Middle frontal gyrus (tissue), 1 donor: ENCODE measurements around the gene TLR3.
A peak's percentile ranks its signal among the peaks of the same experiment; 100 is the strongest.
"Not testable (repeated sequence)": the region's sequence is repeated elsewhere in the genome, so short reads cannot be mapped to it uniquely, and the experiment has no call there.

ENCODE experiments used
- DNase-seq: peaks from one replicate; pipeline ENCODE4 v3.0.0-alpha.2; 2015; ENCODE audit warnings: low spot score; ENCODE audit errors: extremely low spot score

TLR3 gene

DNA sequence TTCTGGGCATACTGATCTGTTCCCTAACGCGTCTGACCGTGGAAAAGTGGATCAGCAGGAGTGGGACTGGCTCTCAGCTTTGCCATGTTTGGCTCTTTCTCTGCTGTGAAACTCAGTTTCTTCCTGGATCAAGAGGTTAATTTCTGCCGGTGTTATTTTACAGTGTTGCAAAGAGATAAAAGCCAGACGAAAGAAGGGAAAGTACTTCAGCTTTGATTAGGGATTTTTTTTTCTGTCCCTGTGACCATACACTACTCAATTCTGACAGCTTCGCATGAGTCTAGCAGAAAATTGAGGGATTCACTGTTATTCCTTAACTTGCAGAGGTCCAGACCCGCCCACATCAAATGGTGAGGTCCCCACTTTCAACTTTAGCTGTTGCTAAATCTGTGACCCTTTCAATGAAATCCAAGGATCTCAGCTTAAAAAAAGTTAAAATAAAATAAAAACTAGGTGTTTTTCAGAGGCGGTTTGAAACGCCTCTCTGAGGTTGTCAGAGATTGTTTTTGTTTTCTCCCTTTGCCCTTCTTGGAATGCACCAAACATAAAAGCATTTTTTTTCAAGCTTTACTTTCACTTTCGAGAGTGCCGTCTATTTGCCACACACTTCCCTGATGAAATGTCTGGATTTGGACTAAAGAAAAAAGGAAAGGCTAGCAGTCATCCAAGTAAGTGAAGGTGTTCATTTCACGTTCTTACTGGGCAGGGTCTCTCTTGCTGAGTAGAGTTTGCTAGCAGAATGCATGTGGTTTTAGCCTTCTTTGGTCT is at the start of gene TLR3:
Gene TLR3 (plus strand): TSS at position 576 of the 768 bp plus-strand sequence. CDS start 7,464 bp downstream, outside the sequence.
- DNase-seq = no peak

DNA sequence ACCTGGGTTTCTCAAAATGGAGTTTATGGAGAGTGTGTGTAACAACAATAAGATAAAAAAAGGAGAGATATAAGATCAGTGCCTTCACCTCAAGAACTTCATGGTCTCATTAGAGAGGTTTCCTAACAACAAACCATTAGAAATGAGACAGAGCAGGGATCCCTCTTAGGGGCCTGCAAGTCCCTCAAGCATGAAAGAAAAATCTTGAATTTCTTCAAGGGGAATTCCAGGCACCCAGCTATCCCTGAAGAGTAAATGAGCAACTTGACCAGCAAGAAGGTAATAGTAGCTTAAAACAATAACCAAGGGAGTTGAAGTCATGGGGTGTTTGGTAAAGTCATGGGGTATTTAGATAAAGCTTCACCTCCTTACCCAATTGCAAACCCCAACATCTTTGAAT is 49.7 kb upstream of the TLR3 start:
- no peak for DNase-seq

DNA sequence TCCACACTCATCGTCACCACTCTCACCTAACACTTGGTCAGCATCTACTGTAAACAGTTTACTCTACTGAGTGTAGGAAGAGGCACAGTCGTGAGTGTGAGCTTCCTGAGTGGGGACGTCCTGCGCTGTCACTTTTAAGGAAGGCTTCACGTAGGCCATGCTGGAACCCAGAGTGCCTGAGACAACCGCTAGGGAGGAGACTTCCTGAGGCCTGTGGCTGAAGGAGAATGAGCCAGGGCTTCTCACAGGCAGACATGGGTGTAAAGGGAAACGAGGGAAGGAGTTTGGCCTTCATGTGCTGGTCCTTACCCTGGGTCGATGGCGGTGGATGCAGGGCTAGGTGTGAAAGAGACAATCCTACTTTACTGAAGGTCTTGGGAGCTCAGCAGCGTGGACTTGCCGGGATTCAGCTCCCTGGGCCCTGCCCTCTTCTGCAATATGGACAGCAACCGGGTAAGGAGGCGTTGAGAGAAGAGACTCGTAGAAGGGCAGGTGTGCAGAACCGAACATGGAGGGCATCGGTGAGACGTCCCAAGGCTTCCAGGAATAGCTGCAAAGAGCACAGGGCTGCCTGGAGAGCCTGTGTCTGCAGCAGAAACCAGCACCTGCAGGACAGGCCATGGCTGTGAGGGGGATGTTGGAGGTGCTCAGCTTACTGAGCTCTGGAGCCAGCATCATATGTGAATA is 48.7 kb upstream of the TLR3 start:
- DNase-seq = no peak

DNA sequence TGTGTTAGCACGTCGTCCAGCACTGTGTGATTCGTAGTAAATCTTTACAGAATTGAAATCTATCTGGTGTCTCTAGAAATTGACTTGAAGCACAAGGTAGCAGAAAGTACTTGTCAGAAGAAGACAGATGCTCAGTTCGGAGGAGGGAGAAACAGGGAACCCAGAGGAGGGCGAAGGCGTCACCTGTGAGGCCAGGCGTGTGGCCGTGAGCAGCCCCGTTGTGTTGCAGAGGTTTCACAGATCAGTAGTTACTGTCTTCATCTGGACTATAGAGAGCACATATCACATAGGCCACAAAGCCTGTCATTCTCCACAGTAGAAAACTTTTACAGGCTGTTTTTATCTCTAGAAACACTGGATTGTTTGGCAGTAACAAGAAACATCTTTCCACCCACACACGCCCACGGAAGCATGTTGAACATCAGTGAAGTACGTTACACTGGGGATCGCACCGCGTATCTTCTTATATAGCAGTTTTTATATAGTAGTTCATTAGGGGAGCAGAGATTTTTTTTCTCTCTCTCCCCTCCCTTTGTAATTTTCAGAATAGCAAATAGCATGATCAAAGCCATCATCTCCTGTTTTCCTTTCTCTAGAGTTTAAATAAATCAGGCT is 48.1 kb upstream of the TLR3 start:
- DNase-seq = no peak

DNA sequence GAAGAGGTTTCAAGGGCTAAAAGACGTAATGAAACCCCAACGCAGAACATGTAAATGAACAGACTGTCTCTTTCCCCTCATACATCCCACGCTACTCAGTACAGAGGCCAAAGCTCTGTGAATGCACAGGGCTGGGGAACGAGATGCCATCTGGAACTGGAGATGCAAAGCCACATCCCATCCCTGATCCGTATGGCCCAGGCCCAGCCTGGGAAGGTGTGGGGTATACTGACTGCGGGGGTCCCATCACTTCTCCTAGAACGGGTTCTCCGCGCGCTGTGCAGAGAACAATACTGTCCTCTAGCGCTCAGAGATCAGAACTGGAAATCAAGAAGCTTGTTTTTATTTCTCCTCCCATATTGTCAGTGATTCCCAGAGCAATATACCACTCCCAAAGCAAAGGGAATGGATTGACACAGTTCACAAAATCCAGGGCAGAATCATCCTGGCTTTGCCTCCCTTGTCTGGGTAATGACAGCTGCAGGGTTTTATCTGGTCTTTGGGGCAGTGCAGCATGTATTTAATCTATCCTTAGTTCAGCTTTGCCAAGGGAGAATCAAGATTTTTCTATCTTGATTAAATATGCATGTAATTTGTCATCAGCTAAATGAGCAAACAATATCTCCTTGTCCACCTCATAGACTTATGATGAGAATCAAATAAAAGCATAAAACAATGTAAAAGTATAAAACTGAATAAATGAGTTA is 47.3 kb upstream of the TLR3 start:
- DNase-seq = peak; percentile 55

DNA sequence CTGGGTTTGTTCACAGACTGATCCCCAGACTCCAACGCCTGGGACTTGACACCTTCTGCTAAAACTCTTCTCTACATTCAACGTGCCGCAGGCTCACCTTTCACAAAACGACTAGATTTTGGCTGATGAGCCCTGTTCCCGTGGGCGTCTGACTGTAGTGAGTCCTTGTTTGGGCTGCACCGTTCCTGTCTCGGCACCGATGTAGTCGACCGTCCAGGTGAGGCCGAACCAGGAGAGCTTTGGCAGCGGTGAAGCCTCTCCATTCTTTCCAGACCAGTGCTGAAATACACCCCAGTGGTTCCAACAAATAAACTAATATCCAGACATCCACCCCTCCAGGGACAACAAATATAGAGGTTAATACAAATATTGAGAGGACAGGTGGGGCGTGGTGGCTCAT is 45.0 kb upstream of the TLR3 start:
- no peak for DNase-seq

DNA sequence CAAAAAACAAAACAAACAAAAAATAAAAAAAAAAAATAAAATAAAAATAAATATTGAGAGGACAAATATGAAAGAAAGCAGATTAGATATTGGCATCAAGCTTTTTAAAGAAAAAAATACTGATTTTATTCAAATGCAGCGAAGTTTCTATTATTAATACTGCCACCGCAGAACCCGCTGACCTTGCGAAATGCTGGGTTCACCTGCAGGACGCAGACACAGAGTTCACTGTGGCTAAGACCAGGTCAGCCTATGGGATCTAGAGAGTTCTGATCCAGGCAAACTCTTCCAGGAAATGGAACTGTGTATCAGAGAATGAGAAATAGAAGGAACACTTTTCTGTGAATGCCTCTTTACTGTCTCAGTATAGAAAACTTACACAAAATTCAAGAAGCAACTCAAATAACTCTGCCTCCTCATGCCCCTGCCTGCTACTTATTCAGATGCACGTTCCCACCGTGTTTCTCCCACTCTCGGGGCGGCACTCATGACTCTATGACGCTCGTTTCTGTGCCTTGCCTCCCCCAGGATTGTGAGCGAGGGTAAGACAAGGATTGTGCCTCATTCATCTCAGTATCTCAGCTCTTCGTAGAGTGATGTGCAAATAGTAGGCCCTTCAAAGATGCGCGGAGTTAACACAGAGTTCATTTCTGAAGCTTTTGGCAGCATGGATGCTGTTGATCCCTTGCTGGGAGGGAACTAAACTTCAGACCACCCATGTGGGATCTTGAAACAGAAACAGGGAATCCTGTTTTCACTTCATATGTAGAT is 44.1 kb upstream of the TLR3 start:
- no peak for DNase-seq

DNA sequence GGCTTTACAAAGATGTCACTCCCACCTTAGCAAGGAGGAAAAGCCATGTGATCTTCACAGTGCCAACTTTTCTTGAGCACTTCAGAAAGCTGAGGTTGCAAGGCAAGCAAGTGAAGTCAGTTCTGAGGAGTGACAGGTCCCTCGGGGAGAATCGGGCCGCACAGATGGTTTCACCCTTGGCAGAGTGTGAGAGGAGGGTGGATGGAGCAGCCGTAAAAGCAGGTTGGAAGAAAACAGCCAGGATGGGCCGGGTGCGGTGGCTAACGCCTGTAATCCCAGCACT is 43.6 kb upstream of the TLR3 start:
- no peak for DNase-seq

DNA sequence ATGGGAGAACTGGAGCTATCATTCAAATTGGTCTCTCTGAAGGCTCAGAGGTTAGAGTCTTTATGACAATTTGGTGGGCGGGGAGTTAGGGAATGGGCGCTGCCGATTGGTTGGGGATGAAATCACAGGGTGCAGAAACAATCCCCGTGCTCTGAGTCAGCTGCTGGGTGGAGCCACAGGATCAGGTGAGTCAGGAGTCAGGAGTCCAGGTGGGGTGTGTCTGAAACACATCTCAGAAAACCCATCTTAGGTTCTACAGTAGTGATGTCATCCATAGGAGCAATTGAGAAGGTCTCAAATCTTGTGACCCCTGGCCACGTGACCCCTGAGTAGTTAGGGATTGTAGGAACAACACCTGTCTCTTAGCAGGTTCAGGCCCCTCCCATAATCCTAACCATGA is 41.6 kb upstream of the TLR3 start:
- no peak for DNase-seq

DNA sequence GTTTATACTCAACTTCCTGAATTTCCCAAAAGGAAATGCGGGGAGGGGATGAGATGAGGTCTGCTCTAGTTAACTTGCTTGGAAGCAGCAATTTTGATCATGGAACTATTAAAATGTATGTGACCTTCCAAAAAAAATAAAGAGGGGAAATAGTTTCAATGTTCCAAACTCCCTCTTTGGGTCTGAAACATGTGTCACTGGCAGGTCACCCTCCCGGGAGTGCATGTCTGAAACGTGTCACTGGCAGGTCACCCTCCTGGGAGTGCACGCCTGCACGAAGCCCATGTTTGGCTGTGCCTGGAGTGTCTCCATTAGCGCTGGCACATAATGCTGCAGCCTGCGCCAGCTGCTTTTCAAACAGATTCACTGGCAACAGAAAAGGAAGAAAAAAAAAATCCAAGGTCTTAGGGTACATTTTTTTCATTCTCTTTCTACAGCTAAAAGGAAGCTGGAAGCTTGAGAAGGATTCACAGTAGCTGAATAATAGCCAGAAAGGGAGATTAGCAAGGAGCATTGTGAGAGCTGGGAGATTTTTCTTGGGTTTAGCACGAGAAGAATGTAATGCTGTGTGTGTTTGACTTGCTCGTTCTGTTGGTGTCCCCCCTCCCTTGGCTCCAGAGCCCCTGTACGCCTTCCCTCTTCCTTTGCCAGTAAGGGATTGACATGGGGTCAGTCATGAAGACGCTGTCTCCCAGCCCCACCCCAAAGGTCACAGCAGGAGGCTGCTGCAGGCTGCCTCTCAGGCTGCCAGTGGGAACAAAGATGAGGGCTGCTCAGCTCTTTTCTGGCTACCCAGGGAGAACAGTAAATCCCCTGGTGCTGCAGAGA is 39.2 kb upstream of the TLR3 start:
- DNase-seq = peak; percentile 13

DNA sequence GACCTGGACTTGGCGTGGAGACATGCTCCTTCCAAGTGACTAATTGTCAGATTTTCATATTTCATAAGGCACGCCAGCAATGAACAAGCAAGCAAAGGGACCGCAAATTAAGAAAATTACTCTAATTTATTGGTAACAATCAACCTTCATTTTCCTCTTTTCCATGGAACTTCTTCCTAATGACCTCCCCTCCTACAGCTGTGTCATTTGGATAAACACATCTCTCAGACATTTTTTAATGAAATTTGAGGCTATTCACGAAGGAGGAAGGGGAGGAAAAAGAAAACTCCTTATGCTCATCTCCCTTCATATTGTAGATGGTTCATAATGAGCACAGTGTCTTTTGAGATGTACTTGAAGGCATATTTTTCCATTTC is 38.6 kb upstream of the TLR3 start:
- no peak for DNase-seq

DNA sequence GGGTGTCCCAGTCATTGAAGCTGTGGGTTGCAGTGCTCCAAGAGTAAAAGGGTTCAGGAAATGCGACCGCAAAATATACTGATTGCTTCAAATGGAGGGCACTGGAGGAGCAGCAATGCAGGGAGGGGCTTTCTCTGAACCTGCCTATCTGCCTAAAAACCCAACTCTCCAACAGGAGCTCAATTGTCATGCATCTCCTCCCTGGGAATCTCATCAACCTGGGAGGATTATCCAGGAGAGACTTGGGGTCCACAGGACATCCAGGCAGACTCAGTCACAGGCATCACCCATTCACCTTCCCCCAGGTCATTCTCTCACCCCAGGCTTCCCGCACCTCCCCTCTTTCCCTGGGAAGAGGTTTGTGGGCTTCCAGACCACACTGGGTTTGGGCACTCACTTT is 38.2 kb upstream of the TLR3 start:
- no peak for DNase-seq

DNA sequence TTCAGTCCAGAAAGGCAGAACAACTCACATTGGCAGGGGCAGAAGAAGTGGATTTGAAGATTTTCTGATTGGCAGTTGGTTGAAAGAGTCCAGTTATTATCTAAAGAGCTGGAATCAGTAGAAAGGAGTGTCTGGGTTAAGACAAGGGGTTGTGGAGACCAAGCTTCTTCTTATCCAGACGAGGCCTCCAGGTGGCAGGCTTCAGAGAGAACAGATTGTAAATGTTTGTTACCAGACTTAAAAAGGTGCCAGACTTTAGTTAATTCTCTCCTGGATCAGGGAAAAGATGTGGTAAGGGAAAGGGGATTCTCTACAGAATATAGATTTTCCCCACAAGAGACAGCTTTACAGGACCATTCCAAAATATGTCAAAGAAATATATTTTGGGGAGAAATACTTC is 36.7 kb upstream of the TLR3 start:
- no peak for DNase-seq

DNA sequence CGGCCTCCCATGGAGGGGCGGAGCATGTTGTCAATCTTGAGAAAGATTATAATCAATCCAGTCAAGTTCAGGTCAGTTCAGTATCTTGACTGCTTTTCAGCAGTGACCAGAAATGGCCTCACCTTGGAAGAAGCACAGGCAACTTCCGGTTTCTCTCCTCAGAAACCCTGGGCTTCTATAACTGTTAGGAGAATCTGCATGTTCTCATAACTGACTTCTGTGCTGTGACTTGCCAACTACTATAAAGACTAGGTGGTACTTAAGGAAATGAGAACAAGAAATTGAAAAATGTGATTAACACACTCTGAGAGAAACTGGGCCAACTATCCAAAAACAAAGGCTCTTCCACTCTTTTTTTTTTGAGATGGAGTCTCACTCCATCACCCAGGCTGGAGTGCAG is 35.9 kb upstream of the TLR3 start:
- DNase-seq = no peak

DNA sequence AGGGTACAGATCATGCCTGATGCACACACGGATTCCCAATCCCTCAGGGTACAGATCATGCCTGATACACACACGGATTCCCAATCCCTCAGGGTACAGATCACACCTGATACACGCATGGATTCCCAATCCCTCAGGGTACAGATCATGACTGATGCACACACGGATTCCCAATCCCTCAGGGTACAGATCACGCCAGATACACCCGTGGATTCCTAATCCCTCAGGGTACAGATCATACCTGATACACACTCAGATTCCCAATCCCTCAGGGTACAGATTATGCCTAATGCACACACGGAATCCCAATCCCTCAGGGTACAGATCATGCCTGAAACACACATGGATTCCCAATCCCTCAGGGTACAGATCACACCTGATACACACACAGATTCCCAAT is 34.3 kb upstream of the TLR3 start:
- DNase-seq = not testable (repeated sequence)

DNA sequence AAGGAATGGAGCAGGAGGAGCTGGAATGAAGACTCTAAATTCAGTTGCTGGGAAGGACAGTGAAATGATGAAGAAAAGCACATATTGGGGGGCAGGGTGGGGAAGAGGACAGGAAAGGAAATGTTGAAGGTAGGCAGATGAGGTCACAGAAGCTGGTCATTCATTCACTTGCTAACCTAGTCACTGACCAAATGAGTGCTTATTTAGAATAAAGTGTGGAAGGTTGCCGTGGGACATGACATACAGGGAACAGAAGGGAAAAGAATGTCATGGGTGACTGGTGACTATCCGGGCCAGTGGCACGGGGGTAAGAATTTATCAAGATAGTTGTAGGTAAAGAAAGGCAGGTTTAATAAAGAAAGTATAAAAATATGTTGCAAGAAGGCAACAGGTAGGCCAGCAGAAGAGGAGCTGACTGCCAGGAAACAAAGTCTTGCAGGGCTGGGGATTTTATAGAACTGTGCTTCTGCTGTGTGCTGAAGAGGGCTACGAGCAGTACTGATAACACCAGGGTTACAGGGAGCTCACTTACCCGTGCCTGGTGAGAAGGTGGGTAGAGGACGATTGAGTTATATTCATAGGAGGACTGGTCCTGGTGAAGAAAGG is 31.9 kb upstream of the TLR3 start:
- DNase-seq = no peak

DNA sequence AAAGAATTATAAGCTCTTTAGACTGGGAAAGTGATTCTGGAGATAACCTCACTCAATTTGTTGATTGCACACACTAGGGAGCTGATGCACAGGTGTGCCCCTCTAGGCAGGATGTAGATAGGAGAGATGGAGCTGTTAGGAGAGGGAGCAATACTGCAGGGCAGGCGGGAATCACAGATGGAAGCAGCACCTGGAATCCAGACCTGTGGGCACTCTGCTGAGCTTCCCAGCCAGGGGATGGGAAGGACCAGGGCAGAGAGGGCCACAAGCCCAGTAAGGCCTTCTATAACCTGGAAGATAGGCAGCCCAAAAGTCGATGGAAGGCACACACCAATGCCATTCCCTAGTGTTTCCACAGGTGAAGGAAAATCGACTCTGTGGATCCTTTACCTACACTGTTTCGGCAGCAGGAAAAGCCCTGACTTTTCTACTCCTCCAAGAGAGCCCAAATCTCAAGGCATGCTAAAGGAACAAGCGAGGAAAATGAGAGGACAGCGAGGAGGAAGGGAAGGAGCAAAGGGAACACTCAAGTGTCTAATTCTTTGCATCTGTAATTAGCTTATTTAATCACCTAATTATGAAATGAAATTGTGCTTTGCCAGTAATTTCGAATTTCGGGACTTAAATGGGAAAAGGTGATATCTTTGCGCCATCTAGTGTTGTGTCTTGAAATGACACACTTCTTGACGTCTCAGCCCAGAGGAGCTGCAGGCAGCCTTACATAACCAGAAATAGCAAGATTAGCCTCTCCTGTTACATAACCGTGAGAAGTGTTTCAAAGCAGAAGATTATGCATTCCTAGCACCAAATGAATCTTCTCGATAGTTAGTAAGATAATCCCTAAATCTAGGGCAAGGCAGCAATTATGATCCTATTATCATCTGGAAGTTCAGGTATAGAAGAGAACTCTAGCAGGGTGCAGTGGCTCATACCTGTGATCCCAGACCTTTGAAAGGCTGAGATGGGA is 31.0 kb upstream of the TLR3 start:
- peak; percentile 87 for DNase-seq

DNA sequence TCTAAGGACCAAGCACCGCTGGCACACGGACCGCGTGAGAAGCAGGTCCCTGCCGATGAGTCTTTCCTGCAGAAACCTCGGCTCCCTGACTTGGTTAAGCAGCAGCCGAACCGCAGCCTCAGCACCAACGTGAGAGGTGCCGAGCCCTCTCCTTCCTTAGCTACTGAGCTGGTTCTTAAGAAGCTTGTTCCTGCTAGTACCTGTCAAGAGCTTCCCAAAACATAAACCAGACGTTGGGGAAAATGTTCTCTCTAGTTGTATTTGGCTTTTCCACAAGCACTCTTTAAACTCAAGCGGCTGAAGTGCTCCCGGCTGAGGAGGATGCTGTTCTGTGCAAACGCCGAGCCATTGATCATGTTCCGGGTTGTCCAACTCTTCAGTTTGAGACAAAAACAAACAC is 29.3 kb upstream of the TLR3 start:
- DNase-seq = no peak

DNA sequence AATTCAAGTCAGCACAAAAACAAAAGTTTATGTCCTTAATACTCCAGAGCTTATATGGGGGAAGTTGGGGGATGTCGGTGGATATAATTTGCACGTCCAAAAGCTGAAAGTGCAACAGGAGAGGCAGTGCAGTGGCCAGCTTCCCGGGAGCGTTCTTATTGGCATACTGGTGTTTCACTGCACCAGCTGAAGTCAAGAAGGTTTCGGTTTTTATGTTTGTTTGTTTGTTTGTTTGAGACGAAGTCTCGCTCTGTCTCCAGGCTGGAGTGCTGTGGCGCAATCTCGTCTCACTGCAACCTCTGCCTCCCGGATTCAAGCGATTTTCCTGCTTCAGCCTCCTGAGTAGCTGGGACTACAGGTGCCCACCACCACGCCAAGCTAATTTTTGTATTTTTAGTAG is 28.6 kb upstream of the TLR3 start:
- no peak for DNase-seq
